Activated naive CD4-positive, alpha-beta T cell treated with Interleukin-2 at 50 U/mL for 16 hours (primary cell): Measurements from ENCODE around the gene BROX.
"Not testable (repeated sequence)": the region's sequence is repeated elsewhere in the genome, so short reads cannot be mapped to it uniquely, and the experiment has no call there.

Source experiments
- DNase-seq: peaks from one replicate; pipeline ENCODE4 v3.0.0-alpha.2; 2020

Gene BROX

DNA sequence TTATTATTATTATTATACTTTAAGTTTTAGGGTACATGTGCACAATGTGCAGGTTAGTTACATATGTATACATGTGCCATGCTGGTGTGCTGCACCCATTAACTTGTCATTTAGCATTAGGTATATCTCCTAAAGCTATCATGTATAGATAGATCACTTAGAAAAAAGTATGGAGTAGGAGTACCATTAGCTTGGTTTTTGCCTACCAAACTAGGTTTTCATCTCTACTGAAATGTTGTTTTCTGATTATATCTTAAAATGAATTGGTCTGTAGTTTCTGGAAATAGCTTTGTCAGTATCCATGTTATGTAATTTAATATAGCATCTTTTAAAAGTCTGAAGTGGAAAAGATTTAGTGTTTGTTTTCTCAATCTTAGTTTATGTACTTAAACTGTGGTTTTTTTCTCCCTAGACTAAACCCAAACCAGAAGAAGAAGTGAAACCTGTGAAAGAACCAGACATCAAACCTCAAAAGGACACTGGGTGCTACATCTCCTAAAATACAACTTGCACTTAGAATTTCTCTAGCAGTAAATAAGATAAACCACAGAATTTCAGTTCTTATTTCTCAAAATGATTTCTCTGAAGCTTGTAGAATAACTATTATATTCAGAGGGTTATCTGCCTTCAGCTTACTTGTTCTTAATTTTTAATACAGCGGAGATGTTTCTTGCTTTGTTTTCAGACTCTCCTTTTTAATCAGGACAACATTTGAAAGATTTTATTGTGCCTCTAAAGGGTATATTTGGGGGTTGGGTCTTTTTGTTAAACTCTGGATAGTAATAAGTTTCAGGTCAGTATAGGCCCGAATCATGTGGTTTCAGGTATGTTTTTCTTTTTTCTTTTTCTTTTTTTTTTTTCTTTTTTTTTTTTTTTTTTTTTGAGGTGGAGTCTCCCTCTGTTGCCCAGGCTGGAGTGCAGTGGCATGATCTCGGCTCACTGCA lies 20.1 kb downstream of the BROX start:
- DNase-seq: no peak

DNA sequence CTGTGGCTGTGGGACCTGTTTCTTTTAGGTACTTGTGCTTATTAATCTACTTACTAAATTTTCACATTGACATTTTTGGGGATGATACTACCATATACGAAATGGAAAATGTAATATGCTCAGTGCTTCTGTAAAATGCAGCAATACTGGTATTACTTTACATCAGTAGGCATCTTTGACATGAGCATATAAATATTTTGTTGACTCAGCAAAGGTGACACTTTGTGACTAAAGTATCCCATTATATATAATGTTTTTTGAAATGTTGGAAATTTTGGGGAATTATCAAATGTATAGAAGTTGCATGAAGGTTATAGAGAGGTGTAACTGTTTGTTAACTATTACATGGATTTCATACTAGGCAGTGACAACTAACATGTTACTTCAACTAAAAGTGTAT lies 22.4 kb downstream of the BROX start:
- no peak for DNase-seq

DNA sequence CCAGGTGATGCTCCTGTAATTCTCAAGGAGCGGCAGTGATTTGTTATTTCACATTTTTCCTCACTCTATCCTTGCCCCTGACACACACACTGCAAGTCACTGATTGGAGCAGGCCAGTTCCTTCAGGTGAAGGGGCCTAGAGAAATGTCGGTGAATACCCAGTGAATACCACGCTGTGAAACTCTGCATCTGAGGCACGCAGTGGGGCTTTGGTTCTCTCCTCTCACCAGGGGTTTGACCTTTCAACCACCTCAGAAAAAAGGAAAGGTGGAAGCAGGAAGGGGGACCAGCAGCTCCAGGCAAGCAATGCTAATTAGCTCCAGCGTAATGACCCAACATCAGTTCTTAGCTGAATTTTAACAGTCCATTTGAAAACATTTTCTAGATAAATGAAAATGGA lies 24.1 kb downstream of the BROX start:
- no peak for DNase-seq

- no peak for DNase-seq
Observed at GRCh38 chr1:222736972-222737371, 24.6 kb downstream of the BROX start, which contains the start of gene FAM177B. TSS of gene FAM177B (plus strand) at chr1:222737202. CDS start at chr1:222746546, 9,344 bp downstream.

GRCh38 chr1:222739465-222739864 lies 27.1 kb downstream of the BROX start:
- DNase-seq: no peak

- DNase-seq: no peak
Observed at GRCh38 chr1:222739929-222740328, 27.6 kb downstream of the BROX start.

- not testable (repeated sequence) for DNase-seq
Observed at GRCh38 chr1:222741630-222742457, 29.5 kb downstream of the BROX start.

- DNase-seq: no peak
Observed at GRCh38 chr1:222749927-222750326, 37.6 kb downstream of the BROX start.

- DNase-seq: no peak
Observed at GRCh38 chr1:222750651-222751050, 38.3 kb downstream of the BROX start.

DNA sequence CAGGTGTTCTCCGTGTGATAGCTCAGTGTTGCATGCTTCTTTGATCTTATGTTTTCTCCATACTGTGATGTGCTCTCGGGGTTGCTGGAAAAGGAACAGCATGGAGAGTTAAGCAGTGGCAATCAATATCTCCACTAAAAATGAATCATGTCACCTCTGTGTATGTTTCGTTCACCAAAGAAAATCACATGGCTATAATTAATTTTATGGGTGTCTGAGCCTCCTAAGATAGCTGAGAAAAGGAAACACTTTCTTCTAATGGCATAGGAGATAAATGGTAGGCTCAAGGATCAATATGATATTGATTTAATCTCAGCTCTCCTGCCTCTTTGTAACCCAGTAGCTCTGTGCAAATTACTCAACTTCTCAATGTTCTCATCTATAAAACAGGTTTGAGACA lies 38.9 kb downstream of the BROX start:
- no peak for DNase-seq

DNA sequence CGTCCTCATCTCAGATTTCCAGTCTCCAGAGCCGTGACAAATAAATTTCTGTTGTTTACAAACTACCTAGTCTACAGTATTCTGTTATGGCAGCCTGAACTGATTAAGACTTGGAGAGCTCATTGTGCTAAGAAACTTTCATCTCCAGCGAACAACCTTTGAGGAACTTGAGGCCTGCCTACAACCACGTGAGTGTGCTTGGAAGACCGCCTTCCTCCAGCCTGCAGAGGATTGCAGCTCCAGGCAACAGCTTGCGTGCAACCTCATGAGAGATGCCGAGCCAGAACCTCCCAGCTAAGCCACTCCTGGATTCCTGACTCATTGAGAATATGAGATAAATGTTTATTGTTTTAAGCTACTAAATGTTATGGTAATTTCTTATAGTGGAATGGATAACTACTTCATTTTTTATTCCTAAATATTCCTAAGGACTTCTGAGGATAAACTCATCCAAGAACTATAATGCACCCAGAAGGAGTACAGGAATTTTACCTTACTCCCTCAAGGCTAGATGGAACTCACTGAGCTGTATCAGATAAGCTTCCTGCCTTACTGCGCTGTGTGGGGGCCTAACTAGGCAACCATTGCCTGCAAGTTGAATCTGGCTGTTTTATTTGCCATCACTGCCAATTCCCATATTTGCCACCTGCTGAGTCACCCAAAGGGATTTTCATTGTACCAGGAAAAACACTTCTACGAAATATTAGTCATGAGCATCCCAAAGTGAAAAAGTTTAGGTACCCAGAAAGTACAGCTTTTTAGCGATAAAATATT lies 42.2 kb downstream of the BROX start:
- no peak for DNase-seq

DNA sequence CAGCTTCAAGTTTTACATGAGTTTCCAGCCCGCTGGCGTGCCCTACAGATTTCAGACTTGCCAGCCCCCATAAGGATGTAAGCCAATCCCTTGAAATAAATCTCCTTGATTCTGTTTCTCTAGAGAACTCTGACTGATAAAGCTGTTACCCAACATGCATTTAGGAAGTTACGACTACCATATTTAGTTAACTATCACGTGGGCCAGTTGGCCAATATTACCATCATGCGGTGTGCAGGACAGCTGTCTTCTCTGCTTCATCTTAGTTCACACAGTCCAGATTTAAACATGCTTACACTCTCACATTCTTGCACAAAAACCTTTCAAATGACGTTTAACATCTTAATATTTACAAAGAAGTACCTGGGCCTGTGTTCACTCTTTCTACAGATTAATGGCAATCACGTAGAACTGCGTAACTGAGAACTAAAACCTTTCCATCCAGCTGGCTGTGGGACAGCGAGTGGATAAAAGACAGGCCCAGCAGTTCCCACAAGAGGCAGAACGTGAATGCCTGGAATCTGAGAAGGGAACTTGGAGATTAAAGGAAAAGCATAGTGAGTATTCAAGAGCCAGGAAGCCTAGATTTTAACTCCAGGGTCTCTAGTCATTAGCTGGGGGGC lies 45.4 kb downstream of the BROX start:
- DNase-seq: no peak

- no peak for DNase-seq
Observed at GRCh38 chr1:222759451-222760035, 47.2 kb downstream of the BROX start.

DNA sequence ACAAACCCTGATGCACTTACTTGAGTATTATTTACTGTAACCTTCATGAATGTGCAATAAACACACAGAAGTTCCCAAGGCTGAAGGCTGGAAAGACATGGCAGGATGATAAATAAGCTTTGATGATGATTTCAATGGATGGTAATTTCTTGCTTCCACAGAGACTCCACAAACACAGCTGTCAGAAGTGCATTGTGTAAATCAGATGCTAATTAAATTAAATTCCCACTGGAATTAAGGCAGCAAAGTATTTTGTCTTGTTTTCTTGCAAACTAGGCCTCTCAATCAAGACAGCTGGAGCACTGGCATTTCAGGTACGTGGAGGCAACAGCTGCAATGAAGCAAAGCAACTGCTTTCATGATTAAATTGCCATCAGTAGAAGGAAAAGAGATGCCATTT lies 48.7 kb downstream of the BROX start:
- no peak for DNase-seq

DNA sequence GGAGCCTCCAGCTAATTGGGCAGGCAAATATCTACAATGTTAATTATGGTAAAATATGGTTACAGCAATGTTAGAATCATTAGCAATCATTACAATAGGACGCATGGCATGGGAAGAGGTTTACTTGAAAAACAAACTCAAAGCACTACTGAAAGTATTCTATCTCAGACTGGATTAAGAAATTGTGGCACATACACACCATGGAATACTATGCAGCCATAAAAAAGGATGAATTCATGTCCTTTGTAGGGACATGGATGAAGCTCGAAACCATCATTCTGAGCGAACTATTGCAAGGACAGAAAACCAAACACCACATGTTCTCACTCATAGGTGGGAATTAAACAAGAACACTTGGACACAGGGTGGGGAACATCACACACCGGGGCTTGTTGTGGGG lies 49.8 kb downstream of the BROX start:
- not testable (repeated sequence) for DNase-seq

DNA sequence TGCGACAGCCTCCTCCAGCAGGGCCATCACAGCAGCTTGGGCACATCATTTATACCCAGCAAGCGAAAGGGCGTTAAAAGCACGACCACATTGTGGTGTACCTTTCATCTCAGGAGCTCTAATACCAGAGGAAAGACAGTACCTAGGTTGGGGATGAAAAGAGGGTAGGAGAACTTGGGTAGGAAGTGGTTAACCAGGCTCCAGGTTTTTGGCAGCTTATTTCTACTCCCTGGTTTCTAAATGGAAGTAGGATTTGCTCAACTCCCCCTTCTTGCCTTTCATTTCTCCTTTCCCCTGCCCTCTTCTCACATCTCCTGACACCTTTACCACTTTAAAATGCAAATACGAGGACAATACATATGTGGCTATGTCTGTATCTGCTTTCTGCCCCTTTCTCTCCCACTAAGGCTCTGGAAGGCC lies 54.8 kb downstream of the BROX start:
- no peak for DNase-seq

- DNase-seq: no peak
Observed at GRCh38 chr1:222768592-222768991, 56.2 kb downstream of the BROX start.

DNA sequence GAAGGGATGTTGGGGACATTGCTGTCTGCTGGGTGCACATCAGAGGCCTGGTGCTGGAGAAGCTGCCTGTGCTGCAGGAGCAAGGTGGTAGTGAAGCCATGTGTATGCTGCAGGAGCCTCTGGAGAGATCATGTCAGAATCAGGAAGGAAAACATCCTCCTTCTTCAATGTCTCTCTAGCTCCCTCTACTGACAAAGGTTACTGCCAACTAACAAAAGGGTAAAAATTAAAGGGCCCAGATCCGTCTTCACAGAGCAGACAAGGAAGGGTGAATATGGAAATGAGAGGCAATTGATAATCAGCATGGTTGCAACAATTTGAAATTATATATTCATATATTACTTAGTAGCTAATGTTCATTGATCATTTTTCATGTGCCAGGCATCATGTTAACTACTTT lies 56.8 kb downstream of the BROX start:
- DNase-seq: no peak

DNA sequence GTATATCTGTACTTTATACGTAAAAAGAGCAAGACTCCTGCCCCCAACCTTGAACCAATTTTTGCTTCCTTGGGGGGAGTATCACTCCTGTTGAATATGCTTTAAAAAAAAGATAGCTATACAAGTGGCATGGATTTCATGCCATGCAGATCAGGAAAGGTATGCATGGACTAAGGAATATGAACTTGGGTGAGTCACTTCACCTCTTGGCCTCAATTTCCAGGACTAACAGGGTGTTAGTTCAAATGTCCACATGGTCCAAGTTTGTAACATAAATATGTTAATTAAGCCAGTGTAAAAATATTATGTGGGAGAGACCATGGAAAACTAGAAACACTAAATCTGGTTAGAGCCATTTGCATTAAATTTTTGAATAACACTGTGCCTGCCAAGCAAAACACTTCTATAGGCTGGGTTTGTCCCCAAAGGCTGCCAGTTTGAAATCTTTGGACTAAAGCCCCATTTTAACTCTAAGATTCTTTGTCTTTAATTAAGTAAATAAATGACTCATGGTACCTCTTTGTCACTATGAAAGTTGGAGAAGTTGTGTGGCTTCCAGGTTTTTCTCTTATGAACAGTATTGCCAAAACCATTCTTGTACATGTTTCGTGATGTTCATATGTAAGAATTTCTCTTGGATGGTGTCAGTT lies 57.7 kb downstream of the BROX start:
- DNase-seq: no peak

DNA sequence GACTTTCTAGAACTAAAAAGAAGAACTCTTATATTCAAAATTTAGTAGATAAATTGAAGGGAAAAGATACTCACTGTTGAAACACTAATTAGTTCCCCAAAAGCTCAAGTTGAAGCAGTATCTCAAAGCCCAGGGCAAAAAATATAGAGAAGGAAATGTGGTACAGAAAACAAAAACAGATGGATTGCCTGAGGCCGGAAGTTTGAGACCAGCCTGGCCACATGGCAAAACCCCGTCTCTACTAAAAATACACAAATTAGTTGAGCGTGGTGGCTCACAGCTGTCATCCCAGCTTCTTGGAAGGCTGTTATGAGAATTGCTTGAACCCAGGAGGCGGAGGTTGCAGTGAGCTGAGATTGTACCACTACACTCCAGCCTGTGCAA lies 60.6 kb downstream of the BROX start:
- DNase-seq: no peak

DNA sequence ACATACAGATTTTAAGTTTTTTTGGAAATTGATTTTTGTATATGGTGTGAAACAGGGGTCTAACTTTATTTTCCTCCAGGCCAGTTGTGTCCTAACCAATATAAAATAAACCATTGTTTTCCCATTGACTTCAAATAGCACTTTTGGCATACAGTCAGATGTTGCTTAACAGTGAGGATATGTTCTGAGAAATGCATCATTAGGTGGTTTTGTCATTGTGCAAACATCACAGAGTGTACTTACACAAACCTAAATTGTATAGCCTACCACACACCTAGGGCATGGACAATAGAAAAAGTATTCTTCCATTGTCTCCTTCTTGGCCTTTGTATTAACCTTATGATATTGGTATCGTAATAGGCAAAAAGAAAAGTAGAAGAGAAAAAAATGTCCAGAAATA lies 65.1 kb downstream of the BROX start:
- no peak for DNase-seq

DNA sequence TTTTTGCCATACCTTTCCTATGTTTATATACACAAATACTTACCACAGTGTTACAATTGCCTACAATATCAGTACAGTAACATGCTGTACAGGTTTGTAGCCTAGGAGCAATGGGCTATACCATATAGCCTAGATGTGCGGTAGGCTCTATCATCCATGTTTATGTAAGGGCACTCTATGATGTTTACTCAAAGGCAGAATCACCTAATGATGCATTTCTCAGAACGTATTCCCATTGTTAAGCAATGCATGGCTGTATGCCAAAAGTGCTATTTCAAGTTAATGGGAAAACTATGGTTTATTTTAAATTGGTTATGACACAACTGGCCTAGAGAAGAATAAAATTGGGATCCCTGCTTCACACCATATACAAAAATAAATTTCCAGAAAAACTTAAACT lies 65.6 kb downstream of the BROX start:
- DNase-seq: no peak
